HCT116 (cell line): ENCODE data around the gene ABHD16A.

ENCODE experiments used
- ELF1 ChIP-seq: IDR thresholded peaks from 2 replicates; pipeline ENCODE4 v1.6.1; 2012; ENCODE audit warnings: low read depth, borderline replicate concordance
- POLR2A ChIP-seq: IDR thresholded peaks from 2 replicates; pipeline ENCODE4 v1.7.0; 2011; ENCODE audit warnings: borderline replicate concordance; ENCODE audit not compliant: insufficient read depth, insufficient read length; ENCODE audit errors: extremely low read depth
- POLR2AphosphoS5 ChIP-seq: IDR thresholded peaks from 2 replicates; pipeline ENCODE4 v1.6.1; 2011; ENCODE audit warnings: mild to moderate bottlenecking, low read depth, low read length, moderate library complexity
- TF ChIP-seq, protein P1 (sequence below), 3 experiments: fragments of 200-600 bp in 1 of 3; sonication (generic) in 1 of 3; IDR thresholded peaks in 2 of 3; conservative IDR thresholded peaks in 1 of 3; 2 replicates each; pipeline ENCODE4 v1.5.1; 2012 to 2017; ENCODE audit warnings: low read depth in 2 of 3, low read length in 2 of 3, antibody characterized with exemption in 1 of 3, borderline replicate concordance in 1 of 3, control low read depth in 1 of 3, mild to moderate bottlenecking in 1 of 3, mixed read lengths in 1 of 3, mixed run types in 1 of 3, moderate library complexity in 1 of 3; ENCODE audit not compliant: insufficient read depth in 1 of 3

DNA sequence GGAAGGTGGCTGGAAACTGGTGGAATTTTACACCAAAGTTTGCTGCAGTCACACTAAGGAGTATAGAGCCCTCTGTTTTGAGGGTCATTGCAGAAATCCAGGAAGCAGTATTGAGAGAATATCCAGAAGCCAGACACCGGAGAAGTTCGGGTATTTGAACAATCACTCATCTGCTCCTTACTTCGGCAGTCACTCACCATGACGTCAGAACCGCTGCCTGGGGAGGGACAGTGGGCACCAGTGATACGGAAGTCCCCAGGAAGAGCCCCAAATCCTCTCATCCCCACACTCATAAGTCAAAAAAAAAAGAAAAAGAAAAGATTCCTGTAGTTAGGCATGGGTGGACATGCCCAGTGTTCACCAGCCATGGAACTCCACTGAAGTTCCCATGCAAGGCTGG is 26.2 kb downstream of the ABHD16A start:
- TF ChIP-seq POLR2A (no peak), POLR2AphosphoS5 (no peak), ELF1 (no peak)
- TF ChIP-seq, protein P1, sequence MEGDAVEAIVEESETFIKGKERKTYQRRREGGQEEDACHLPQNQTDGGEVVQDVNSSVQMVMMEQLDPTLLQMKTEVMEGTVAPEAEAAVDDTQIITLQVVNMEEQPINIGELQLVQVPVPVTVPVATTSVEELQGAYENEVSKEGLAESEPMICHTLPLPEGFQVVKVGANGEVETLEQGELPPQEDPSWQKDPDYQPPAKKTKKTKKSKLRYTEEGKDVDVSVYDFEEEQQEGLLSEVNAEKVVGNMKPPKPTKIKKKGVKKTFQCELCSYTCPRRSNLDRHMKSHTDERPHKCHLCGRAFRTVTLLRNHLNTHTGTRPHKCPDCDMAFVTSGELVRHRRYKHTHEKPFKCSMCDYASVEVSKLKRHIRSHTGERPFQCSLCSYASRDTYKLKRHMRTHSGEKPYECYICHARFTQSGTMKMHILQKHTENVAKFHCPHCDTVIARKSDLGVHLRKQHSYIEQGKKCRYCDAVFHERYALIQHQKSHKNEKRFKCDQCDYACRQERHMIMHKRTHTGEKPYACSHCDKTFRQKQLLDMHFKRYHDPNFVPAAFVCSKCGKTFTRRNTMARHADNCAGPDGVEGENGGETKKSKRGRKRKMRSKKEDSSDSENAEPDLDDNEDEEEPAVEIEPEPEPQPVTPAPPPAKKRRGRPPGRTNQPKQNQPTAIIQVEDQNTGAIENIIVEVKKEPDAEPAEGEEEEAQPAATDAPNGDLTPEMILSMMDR (IDR thresholded peaks at IDR 0.05 in 2 of 3, conservative IDR thresholded peaks at IDR 0.05 in 1 of 3; ENCODE audit: borderline replicate concordance in 1 of 3, insufficient read depth in 1 of 3, low read depth in 2 of 3, low read length in 2 of 3): no peak
